ENCODE measurements around the gene NTN5.

DNA sequence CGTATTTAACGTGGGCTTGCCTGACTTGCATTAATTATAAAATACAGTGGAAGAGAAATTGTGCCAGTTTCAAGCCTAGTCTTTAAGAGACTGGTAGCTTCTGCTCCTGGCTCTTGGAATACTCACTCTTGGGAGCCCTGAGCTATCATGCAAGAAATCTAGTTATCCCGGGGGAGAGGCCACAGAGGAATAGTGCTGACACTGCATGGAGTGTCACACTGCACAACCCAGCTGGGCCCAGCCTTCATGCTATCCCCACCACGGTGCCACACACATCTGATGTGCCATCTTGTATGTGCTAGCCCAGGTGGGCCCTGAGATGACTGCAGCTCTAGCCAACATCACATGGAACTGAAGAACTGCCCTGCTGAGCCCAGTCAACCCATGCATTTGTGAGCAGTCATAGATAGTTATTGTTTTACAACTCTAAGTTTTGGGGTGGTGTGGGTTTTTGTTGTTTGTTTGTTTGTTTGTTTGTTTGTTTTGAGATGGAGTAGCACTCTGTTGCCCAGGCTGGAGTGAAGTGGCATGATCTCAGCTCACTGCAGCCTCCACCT lies 38.4 kb upstream of the NTN5 start:
- TF ChIP-seq, protein P1, sequence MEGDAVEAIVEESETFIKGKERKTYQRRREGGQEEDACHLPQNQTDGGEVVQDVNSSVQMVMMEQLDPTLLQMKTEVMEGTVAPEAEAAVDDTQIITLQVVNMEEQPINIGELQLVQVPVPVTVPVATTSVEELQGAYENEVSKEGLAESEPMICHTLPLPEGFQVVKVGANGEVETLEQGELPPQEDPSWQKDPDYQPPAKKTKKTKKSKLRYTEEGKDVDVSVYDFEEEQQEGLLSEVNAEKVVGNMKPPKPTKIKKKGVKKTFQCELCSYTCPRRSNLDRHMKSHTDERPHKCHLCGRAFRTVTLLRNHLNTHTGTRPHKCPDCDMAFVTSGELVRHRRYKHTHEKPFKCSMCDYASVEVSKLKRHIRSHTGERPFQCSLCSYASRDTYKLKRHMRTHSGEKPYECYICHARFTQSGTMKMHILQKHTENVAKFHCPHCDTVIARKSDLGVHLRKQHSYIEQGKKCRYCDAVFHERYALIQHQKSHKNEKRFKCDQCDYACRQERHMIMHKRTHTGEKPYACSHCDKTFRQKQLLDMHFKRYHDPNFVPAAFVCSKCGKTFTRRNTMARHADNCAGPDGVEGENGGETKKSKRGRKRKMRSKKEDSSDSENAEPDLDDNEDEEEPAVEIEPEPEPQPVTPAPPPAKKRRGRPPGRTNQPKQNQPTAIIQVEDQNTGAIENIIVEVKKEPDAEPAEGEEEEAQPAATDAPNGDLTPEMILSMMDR (IDR thresholded peaks at IDR 0.05): no peak
- TF ChIP-seq POLR2A (IDR thresholded peaks at IDR 0.05): no peak
